Keratinocyte (primary cell): ENCODE results near the gene PLP1.

Experiments
- EZH2 ChIP-seq: IDR thresholded peaks from one replicate; pipeline ENCODE4 v1.6.1; 2012; ENCODE audit warnings: inconsistent platforms, mild to moderate bottlenecking, low read length, moderate library complexity
- TF ChIP-seq, protein P1 (sequence below), 3 experiments: IDR thresholded peaks in 1 of 3; conservative IDR thresholded peaks in 1 of 3; optimal IDR thresholded peaks in 1 of 3; 2 replicates in 2 of 3; 3 replicates in 1 of 3; pipeline versions ENCODE3 to v1.5.1; 2011; ENCODE audit warnings: low read length in 3 of 3, mild to moderate bottlenecking in 3 of 3, moderate library complexity in 2 of 3, control low read depth in 1 of 3, inconsistent platforms in 1 of 3; ENCODE audit not compliant: insufficient read depth in 2 of 3; ENCODE audit errors: extremely low read depth in 1 of 3

DNA sequence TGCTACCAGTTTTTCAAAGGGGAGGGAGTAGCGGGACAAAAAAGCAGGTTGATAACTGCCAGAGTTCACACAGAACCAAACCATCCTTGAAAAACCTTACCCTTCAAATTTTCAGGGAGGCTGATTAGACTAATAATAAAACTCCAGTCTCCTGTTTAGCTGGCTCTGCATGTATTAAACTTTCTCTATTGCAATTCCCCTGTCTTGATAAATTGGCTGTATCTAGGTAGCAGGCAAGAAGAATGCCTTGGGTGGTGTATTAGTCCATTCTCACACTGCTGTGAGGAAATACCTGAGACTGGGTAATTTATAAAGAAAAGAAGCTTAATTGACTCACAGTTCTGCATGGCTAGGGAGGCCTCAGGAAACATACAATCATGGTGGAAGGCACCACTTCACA lies 18.1 kb upstream of the PLP1 start:
- TF ChIP-seq, protein P1, sequence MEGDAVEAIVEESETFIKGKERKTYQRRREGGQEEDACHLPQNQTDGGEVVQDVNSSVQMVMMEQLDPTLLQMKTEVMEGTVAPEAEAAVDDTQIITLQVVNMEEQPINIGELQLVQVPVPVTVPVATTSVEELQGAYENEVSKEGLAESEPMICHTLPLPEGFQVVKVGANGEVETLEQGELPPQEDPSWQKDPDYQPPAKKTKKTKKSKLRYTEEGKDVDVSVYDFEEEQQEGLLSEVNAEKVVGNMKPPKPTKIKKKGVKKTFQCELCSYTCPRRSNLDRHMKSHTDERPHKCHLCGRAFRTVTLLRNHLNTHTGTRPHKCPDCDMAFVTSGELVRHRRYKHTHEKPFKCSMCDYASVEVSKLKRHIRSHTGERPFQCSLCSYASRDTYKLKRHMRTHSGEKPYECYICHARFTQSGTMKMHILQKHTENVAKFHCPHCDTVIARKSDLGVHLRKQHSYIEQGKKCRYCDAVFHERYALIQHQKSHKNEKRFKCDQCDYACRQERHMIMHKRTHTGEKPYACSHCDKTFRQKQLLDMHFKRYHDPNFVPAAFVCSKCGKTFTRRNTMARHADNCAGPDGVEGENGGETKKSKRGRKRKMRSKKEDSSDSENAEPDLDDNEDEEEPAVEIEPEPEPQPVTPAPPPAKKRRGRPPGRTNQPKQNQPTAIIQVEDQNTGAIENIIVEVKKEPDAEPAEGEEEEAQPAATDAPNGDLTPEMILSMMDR (optimal IDR thresholded peaks at IDR 0.05 in 1 of 3, IDR thresholded peaks at IDR 0.05 in 1 of 3, conservative IDR thresholded peaks at IDR 0.05 in 1 of 3; ENCODE audit: extremely low read depth in 1 of 3, insufficient read depth in 2 of 3, low read length in 3 of 3), result no peak
- no peak for TF ChIP-seq EZH2
